Measurements from ENCODE around the gene ZNF608. TPM values are rescaled to one million over a fixed set of nuclear protein-coding genes. Genes with fewer than 3 reads are reported as not detected.

Gene ZNF608
- total and polyA plus RNA-seq, 9 of the 15 experiments (the other 6 are each of a cell fraction or from before 2014, with no cell fraction given), result 0.38 to 1.5 (median 1.00) TPM

- ChIA-PET CTCF (ENCODE audit: low intra/inter-chr PET ratio) (no interaction called here), POLR2A (no interaction called here)
- DNase-seq (ENCODE audit: extremely low read depth in 1 of 4, low spot score in 3 of 4), result no peak
- no peak for TF ChIP-seq ZHX1 (conservative IDR thresholded peaks at IDR 0.05; ENCODE audit: low read length)
- TF ChIP-seq THRB (CRISPR knock-in tag; conservative IDR thresholded peaks at IDR 0.05), result no peak
- H3K4me1 ChIP-seq (replicated peaks in 1 of 2; ENCODE audit: control insufficient read depth in 2 of 2, insufficient read depth in 2 of 2, low read length in 2 of 2), result no peaks in the 10 kb centered on the region
- H3K27ac ChIP-seq (ENCODE audit: extremely low read depth, low read depth, low read length), result no peak overlapping the region
- intact Hi-C loops (cut with micrococcal nuclease), result no loop called here
- no peak overlapping the region for H3K9ac ChIP-seq (ENCODE audit: insufficient read depth in 1 of 2, low read depth in 2 of 2, low read length in 2 of 2)
- H4K20me1 ChIP-seq (replicated peaks; ENCODE audit: control insufficient read depth, insufficient read depth, low read length), result no peaks in the 10 kb centered on the region
- H3K36me3 ChIP-seq (ENCODE audit: control insufficient read depth, insufficient read depth, low read length), result no peaks in the 10 kb centered on the region
- H3K9me1 ChIP-seq (ENCODE audit: control insufficient read depth, insufficient read depth, low read length), result no peaks in the 10 kb centered on the region
- no peak overlapping the region for H3K4me2 ChIP-seq (ENCODE audit: insufficient read depth, low read length)
- H3K4me3 ChIP-seq, result no peak overlapping the region
- no TSS peak for BruUV-seq (replicated peaks)
- in situ Hi-C loops (cut with MboI), result no loop called here
- no peak for FAIRE-seq
- no peak overlapping the region for H2AFZ ChIP-seq (ENCODE audit: low read depth, low read length)
- no peaks in the 10 kb centered on the region for H3K79me2 ChIP-seq (ENCODE audit: control insufficient read depth, insufficient read depth, low read length)
- whole genome bisulfite sequencing (ENCODE audit: insufficient coverage, low coverage, missing lambda C conversion rate), result 7% methylated on average over 3 of the region's 3 CpGs
- H3K27me3 ChIP-seq (ENCODE audit: control insufficient read depth in 2 of 2, insufficient read depth in 2 of 2, low read length in 2 of 2), result peaks cover 0 to 6% of the 10 kb centered on the region in 2 experiments; a peak in 1 of 5 replicates
- H3K9me3 ChIP-seq (replicated peaks; ENCODE audit: control insufficient read depth, insufficient read depth, low read depth, low read length), result no peaks in the 10 kb centered on the region
- ATAC-seq, result no peak
These were observed 44.0 kb upstream of the ZNF608 start for GRCh38 chr5:124790301-124790894.
